HEK293 (cell line): Measurements from ENCODE around the gene TTC6.

ENCODE experiments used
- CTCF ChIA-PET: fragments of 350-600 bp; formaldehyde crosslinking; extraction: SDS; loops from one replicate; lab custom pipeline; 2021; ENCODE audit warnings: antibody characterized with exemption; lab: Yijun Ruan, JAX
- POLR2A ChIA-PET: fragments of 300-600 bp; formaldehyde crosslinking; extraction: SDS; loops from one replicate; lab custom pipeline; 2020; ENCODE audit warnings: antibody characterized with exemption, inconsistent platforms; lab: Yijun Ruan, JAX
- H3K27ac ChIP-seq: fragments of 200-500 bp; sonication (Bioruptor generic); 2 replicates; pipeline ENCODE4 v1.5.1; 2014; ENCODE audit warnings: low read depth, low read length, control low read depth, inconsistent platforms; ENCODE audit errors: extremely low read depth
- H3K36me3 ChIP-seq, 2 experiments: fragments of 200-500 bp in 1 of 2; sonication (Bioruptor generic) in 1 of 2; 1 replicate in 1 of 2; 2 replicates in 1 of 2; pipeline ENCODE4 v1.5.1; 2014 to 2017; ENCODE audit warnings: inconsistent platforms in 2 of 2, low read length in 2 of 2; ENCODE audit not compliant: control insufficient read depth in 2 of 2, insufficient read depth in 1 of 2
- H3K4me1 ChIP-seq: fragments of 200-500 bp; sonication (Bioruptor generic); 2 replicates; pipeline ENCODE4 v1.5.1; 2014; ENCODE audit warnings: mild to moderate bottlenecking, low read length, inconsistent platforms; ENCODE audit not compliant: control insufficient read depth, insufficient read depth
- H3K4me3 ChIP-seq: 2 replicates; pipeline ENCODE4 v1.5.1; 2011; ENCODE audit warnings: low read depth, mild to moderate bottlenecking, control low read depth, low read length, moderate library complexity
- H3K9me3 ChIP-seq: fragments of 200-500 bp; sonication (Bioruptor generic); 2 replicates; pipeline ENCODE4 v1.5.1; 2014; ENCODE audit warnings: low read depth, low read length, inconsistent platforms; ENCODE audit not compliant: control insufficient read depth, insufficient read depth
- RBAK ChIP-seq: fragments of 450-650 bp; formaldehyde crosslinking; IDR thresholded peaks from 2 replicates; pipeline ENCODE4 v1.5.1; 2016; ENCODE audit warnings: missing biosample characterization, missing genetic modification characterization
- ZBTB11 ChIP-seq: fragments of 450-650 bp; formaldehyde crosslinking; conservative IDR thresholded peaks from 2 replicates; pipeline ENCODE4 v1.5.1; 2016; ENCODE audit warnings: low read depth, missing biosample characterization, missing genetic modification characterization
- ZBTB6 ChIP-seq: fragments of 450-650 bp; formaldehyde crosslinking; IDR thresholded peaks from 2 replicates; pipeline ENCODE4 v1.5.1; 2017; ENCODE audit warnings: missing biosample characterization, missing genetic modification characterization
- ZFHX2 ChIP-seq: fragments of 450-650 bp; formaldehyde crosslinking; conservative IDR thresholded peaks from 2 replicates; pipeline ENCODE4 v1.5.1; 2016; ENCODE audit warnings: missing biosample characterization, missing genetic modification characterization
- ZNF2 ChIP-seq: fragments of 450-650 bp; formaldehyde crosslinking; IDR thresholded peaks from 2 replicates; pipeline ENCODE4 v1.5.1; 2016; ENCODE audit warnings: missing biosample characterization, missing genetic modification characterization
- ZNF202 ChIP-seq: fragments of 450-650 bp; formaldehyde crosslinking; IDR thresholded peaks from 2 replicates; pipeline ENCODE4 v1.5.1; 2016; ENCODE audit warnings: missing biosample characterization, missing genetic modification characterization, borderline replicate concordance
- ZNF23 ChIP-seq: fragments of 450-650 bp; formaldehyde crosslinking; IDR thresholded peaks from 2 replicates; pipeline ENCODE4 v1.5.1; 2016; ENCODE audit warnings: missing biosample characterization, missing genetic modification characterization, borderline replicate concordance
- ZNF280D ChIP-seq: fragments of 450-650 bp; formaldehyde crosslinking; IDR thresholded peaks from 2 replicates; pipeline ENCODE4 v1.5.1; 2016; ENCODE audit warnings: missing biosample characterization, missing genetic modification characterization
- ZNF366 ChIP-seq: fragments of 450-650 bp; formaldehyde crosslinking; conservative IDR thresholded peaks from 2 replicates; pipeline ENCODE4 v1.5.1; 2016; ENCODE audit warnings: missing biosample characterization, missing genetic modification characterization
- ZNF37A ChIP-seq: fragments of 450-650 bp; IDR thresholded peaks from 2 replicates; pipeline ENCODE4 v1.5.1; 2018; ENCODE audit warnings: missing biosample characterization, missing genetic modification characterization
- ZNF48 ChIP-seq: fragments of 450-650 bp; formaldehyde crosslinking; IDR thresholded peaks from 2 replicates; pipeline ENCODE4 v1.5.1; 2016; ENCODE audit warnings: missing biosample characterization, missing genetic modification characterization
- ZNF596 ChIP-seq: fragments of 450-650 bp; IDR thresholded peaks from 2 replicates; pipeline ENCODE4 v1.5.0; 2018; ENCODE audit warnings: missing biosample characterization, mild to moderate bottlenecking, missing genetic modification characterization, moderate library complexity
- ZNF600 ChIP-seq: fragments of 450-650 bp; formaldehyde crosslinking; IDR thresholded peaks from 2 replicates; pipeline ENCODE4 v1.5.1; 2016; ENCODE audit warnings: missing biosample characterization, missing genetic modification characterization
- ZNF623 ChIP-seq: fragments of 450-650 bp; formaldehyde crosslinking; IDR thresholded peaks from 2 replicates; pipeline ENCODE4 v1.5.1; 2016; ENCODE audit warnings: missing biosample characterization, missing genetic modification characterization
- ZNF626 ChIP-seq: fragments of 450-650 bp; sonication (Bioruptor Pico); formaldehyde crosslinking; IDR thresholded peaks from 2 replicates; pipeline ENCODE4 v1.5.1; 2018; ENCODE audit warnings: missing biosample characterization, missing genetic modification characterization, inconsistent platforms
- ZNF654 ChIP-seq: fragments of 450-650 bp; formaldehyde crosslinking; IDR thresholded peaks from 2 replicates; pipeline ENCODE4 v1.5.1; 2016; ENCODE audit warnings: low read depth, missing biosample characterization, missing genetic modification characterization
- ZNF670 ChIP-seq: fragments of 450-650 bp; formaldehyde crosslinking; IDR thresholded peaks from 2 replicates; pipeline ENCODE4 v1.5.1; 2016; ENCODE audit warnings: missing biosample characterization, missing genetic modification characterization, low read depth
- ZNF76 ChIP-seq: fragments of 450-650 bp; formaldehyde crosslinking; IDR thresholded peaks from 2 replicates; pipeline ENCODE4; 2016; ENCODE audit warnings: low read depth, missing biosample characterization, missing genetic modification characterization, borderline replicate concordance

The TTC6 gene

DNA sequence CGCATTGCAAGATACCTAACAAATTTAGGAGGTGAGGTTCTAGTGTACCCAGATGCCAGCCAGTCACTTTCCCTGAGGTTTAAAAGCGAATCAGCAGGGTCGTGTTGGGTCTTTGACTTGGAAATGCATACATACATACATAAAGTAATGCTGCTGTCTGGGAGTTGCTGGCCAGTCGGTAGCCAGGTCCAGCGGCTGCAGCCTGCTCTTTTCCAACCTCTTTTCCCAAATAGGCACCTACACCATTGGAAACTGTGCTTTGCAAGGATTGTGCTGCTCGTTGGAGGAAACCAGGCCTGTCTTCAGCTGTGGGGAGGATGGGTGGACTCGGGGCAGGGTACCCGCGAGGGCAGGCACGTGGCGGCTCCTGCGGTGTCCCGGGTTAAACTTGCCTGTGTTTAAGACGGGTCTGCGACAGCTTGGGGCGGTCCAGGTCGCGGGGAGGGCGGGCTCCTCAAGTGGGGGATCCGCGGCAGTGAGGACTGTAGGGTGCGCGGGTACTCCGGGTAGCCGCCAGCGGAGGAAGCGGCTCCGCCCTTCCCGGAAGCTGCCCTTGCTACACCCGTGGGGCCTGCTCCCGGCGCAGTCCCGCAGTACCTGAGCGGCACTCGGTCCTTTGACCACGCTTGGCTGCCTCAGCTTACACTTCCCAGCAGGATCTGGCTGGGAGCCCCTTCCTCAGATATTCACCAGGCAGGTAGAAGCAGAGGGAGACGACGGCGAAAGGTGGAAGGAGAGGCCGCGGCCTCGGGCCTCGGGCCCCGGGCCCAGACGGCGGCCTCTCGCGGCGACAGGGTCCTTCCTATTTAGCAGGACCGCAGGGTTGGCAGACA lies 2.7 kb downstream of the TTC6 start:
- no peak overlapping the region for H3K4me3 ChIP-seq
- POLR2A ChIA-PET: no interaction called here
- no peaks in the 10 kb centered on the region for H3K36me3 ChIP-seq
- peaks cover 3% of the 10 kb centered on the region; the same call in 1 of the 2 replicates for H3K4me1 ChIP-seq
- CTCF ChIA-PET: interaction anchor here (0.9 kb wide), 2 partner anchors 57 to 270 kb away, joined by 3 to 4 read pairs; no protein-coding TSS in a partner anchor
- no peak overlapping the region for H3K27ac ChIP-seq
- H3K9me3 ChIP-seq: no peaks in the 10 kb centered on the region
- no peak for TF ChIP-seq ZNF623 (tag by site-specific recombination)
- TF ChIP-seq ZNF626 (tag by site-specific recombination): no peak
- TF ChIP-seq ZNF366 (tag by site-specific recombination): no peak
- no peak for TF ChIP-seq ZNF670
- no peak for TF ChIP-seq ZNF37A (tag by site-specific recombination)
- TF ChIP-seq RBAK (tag by site-specific recombination): no peak
- TF ChIP-seq ZFHX2 (tag by site-specific recombination): no peak
- TF ChIP-seq ZNF654 (tag by site-specific recombination): no peak
- no peak for TF ChIP-seq ZNF600 (tag by site-specific recombination)

- no peaks in the 10 kb centered on the region for H3K9me3 ChIP-seq
- no peak overlapping the region for H3K4me3 ChIP-seq
- POLR2A ChIA-PET: no interaction called here
- TF ChIP-seq ZNF48 (tag by site-specific recombination): no peak
- no peak for TF ChIP-seq ZNF280D (tag by site-specific recombination)
- no peak for TF ChIP-seq ZNF2 (tag by site-specific recombination)
- 0 out of 2 replicates have a peak, but pooled peaks have one; percentile 35 for TF ChIP-seq ZNF202 (tag by site-specific recombination)
- 0 out of 2 replicates have a peak overlapping the region, but pooled peaks have one; percentile 21 for H3K27ac ChIP-seq
- H3K36me3 ChIP-seq: no peaks in the 10 kb centered on the region
- peaks cover 3% of the 10 kb centered on the region; the same call in 1 of the 2 replicates for H3K4me1 ChIP-seq
- CTCF ChIA-PET: no interaction called here
Measured at GRCh38 chr14:37598747-37599506, 3.5 kb downstream of the TTC6 start.

- POLR2A ChIA-PET: no interaction called here
- no peaks in the 10 kb centered on the region for H3K36me3 ChIP-seq
- H3K4me1 ChIP-seq: peaks cover 3% of the 10 kb centered on the region; the same call in 1 of the 2 replicates
- H3K27ac ChIP-seq: peak overlapping the region; percentile 21; the same call in 1 of the 2 replicates
- no peaks in the 10 kb centered on the region for H3K9me3 ChIP-seq
- TF ChIP-seq ZBTB11 (tag by site-specific recombination) (no peak), ZNF596 (tag by site-specific recombination) (no peak), ZNF76 (tag by site-specific recombination) (no peak), ZNF23 (tag by site-specific recombination) (no peak), ZBTB6 (peak; percentile 30; the same call in 1 of the 2 replicates)
- CTCF ChIA-PET: interaction anchor here (0.6 kb wide), 2 partner anchors 71 to 971 kb away, joined by 3 to 4 read pairs; no protein-coding TSS in a partner anchor
- H3K4me3 ChIP-seq: peak overlapping the region; percentile 21
Measured at GRCh38 chr14:37599507-37600368, 4.3 kb downstream of the TTC6 start.
